HG03135 (cell line): ENCODE measurements around the gene BRMS1L.
"Not testable (repeated sequence)": the region's sequence is repeated elsewhere in the genome, so short reads cannot be mapped to it uniquely, and the experiment has no call there.

Experiments used
- ATAC-seq: cut with Tn5 transposase; IDR thresholded peaks from one replicate; pipeline ENCODE4 v1.9.1; 2021; ENCODE audit warnings: mild to moderate bottlenecking, moderate library complexity; ENCODE audit not compliant: unreplicated experiment

The BRMS1L gene

GRCh38 chr14:35826218-35826951, at the start of gene BRMS1L:
Gene BRMS1L (plus strand): TSS chr14:35826338. CDS start chr14:35826517, 179 bp downstream.
- peak; percentile 98 for ATAC-seq

- ATAC-seq, result no peak
Observed at GRCh38 chr14:35776823-35777222, 49.3 kb upstream of the BRMS1L start.

DNA sequence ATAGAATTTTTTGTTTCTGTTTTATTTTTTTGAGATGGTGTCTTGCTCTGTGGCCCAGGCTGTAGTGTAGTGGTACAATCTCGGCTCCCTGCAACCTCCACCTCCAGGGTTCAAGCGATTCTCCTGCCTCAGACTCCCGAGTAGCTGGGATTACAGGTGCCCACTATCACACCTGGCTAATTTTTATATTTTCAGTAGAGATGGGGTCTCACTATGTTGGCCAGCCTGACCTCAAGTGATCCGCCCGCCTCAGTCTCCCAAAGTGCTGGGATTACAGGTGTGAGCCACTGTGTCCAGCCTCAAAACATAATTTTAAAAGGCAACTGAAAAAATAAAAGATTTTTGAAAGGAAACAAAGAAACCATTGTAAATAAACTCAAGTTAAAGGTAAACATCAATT, 48.6 kb upstream of the BRMS1L start:
- not testable (repeated sequence) for ATAC-seq

GRCh38 chr14:35779368-35779767, 46.8 kb upstream of the BRMS1L start:
- ATAC-seq, result no peak

- ATAC-seq, result no peak
Observed at GRCh38 chr14:35783699-35784098, 42.4 kb upstream of the BRMS1L start.

DNA sequence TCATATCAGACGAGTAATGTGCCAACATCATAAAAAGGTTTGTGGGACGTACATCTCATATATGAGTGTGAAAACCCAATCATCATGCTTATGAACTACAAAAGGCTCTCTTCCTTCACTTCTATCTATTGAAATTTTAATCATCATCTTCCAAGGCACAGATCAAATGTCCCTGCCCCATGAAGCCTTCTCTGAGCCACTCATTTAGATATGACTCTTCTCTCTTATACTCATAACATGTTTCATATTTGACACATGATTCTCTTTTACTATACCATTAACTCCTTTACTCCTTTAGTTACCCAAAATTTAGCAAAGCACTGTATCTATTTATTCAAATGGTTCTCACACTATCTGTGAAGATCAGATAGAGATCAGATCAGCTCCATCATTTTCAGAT, 39.3 kb upstream of the BRMS1L start:
- no peak for ATAC-seq

DNA sequence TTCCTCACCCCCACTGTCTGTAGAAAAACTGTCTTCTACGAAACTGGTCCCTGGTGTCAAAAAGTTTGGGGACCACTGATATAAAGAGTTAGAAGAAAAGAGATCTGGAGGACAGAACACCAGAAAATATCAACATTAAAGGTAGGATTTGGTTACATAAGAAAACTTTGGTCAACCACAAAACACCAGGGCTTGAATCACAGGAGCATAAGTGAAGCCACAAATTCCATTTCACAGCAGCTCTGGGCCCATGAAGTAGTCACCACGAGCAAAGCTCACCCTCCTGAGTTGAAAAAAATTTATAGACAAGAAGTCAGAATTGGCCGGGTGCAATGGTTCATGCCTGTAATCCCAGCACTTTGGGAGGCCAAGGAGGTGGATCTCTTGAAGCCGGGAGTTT, 36.5 kb upstream of the BRMS1L start:
- ATAC-seq, result no peak

DNA sequence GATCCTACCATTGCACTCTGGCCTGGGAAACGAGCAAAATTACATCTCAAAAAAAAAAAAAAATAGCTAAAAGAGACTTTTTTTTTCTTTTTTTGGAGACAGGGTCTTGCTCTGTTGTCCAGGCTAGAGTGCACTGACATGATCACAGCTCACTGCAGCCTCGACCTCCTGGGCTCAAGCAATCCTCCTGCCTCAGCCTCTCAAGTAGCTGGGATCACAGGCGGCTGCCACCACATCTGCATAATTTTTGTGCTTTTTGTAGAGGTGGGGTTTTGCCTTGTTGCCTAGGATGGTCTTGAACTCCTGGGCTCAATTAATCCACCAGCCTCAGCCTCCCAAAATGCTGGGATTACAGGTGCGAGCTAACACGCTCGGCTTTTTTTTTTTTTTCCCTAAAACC, 28.3 kb upstream of the BRMS1L start:
- ATAC-seq, result no peak

- no peak for ATAC-seq
Observed at GRCh38 chr14:35806006-35806907, 19.9 kb upstream of the BRMS1L start.

DNA sequence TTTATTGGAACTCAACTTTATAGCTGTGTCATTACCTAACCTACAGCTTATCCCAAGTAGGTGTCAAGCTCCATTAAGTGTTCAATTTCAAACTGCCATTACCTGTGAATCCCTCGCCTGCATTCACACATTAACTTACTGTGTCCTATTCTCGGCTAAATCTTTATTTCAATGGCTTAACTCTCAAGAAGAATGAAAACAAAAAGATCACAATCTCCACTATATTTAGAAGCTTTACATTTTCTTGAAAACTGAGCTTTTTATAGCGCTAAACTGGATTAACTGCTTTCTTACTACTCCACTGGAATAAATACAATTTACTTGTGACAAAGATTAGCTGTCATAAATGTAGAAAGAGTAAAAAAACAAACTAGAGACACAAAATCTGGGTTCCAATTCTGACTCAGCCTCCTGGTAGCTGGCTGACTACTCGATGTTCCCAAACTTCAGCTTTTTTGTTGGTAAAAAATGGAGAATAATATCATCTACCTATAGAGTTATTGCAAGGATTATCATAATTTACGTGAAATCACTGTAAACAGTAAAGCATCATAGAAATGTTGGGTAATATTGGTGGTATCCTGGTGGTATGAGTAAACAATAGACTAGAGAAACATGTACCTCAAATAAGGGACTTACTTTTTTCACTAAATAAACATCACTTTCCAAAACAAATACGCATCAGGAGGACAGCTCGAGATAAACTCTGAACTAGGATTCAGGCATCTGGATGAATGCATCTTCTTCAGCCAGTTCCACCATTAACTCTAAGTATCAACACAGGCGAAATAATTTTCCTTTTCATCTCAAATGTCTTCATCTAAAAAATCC, 18.8 kb upstream of the BRMS1L start:
- ATAC-seq, result no peak

GRCh38 chr14:35808076-35808637, 18.0 kb upstream of the BRMS1L start:
- no peak for ATAC-seq

GRCh38 chr14:35808638-35809563, 17.2 kb upstream of the BRMS1L start, which contains the start of gene RALGAPA1:
Gene RALGAPA1 (minus strand): TSS chr14:35809295. CDS start chr14:35808835, 460 bp downstream.
- ATAC-seq, result peak; percentile 97

- ATAC-seq, result no peak
Observed at GRCh38 chr14:35809597-35809996, 16.5 kb upstream of the BRMS1L start.

DNA sequence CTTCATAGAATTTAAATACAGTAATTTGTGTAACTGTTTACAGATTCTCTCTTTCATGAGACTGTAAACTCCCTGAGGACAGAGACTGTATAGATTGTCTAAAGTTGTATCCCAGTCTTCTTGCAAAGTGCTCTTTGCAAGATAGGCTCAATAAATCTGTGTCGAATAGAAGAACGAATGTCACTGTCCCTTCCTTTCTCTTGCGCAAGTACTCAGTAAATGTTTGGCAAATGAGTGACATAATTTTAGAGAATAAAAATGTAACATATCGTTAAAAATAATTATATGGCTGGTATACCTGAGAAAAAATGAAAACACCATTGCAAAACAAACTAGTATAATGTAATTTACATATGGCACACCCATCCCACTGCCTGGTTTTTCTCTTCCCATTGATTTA, 15.2 kb upstream of the BRMS1L start:
- ATAC-seq, result no peak

- no peak for ATAC-seq
Observed at GRCh38 chr14:35814371-35815005, 11.7 kb upstream of the BRMS1L start.

DNA sequence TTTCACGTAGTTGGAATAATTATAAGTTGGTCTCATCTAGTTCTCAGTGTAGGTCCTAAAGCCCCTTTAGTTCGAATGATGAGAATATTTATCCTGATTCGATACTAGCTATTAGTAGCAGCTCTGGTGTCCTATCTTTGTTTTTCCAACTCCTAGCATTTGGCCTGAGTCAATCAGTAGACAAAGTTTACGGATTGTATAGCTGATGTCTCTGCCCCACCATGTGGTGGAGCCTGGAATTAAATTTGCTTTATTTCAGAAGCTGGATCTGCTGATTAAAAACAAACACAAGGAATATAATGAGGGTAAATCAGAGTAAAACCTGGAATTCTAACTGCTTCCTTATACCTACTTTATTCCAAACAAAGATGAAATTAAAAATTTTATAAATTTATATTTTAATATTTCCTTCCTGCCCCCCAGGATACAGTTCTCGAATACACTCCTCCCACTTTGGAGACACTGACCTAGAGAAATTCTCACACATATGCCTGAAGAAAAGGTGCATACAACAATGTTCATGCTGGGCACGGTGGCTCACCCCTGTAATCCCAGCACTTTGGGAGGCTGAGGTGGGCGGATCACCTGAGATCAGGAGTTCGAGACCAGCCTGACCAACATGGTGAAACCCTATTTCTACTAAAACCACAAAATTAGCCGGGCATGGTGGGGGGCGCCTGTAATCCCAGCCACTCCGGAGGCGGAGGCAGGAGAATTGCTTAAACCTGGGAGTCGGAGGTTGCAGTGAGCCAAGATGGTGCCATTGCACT, 7.6 kb upstream of the BRMS1L start:
- ATAC-seq, result no peak

DNA sequence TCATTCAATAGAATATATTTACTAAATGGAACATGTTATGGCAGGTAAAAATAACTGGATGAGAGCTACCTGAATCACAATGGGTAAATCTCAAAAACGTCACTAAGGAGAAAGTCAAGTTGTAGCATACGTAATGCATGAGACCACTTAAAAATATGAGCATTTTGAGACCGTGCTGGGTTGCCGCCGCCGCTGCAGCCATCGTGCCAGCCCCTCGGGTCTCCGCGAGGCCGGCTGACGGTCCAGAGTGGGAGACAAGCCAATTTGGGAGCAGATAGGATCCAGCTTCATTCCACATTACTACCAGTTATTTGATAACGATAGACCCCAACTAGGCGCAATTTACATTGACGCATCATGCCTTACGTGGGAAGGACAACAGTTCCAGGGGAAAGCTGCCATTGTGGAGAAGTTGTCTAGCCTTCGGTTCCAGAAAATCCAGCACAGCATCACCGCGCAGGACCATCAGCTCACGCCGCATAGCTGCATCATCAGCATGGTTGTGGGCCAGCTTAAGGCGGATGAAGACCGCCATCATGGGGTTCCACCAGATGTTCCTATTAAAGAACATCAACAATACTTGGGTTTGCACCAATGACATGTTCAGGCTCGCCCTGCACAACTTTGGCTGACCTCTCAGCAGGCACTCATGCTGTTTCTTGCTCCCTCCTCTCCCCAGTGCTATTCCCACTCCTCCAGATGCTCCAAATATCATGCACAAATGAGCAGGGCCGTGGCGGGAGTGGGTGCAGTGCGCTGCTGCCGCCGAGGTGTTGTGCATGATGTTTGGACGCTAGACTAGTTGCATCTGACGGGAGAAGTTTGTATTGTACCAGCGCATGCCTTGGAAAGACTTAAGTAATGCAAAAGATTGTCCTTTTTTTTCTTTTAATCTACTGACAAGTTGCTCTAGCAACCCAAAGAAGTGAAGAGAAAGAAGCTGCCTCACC, 6.3 kb upstream of the BRMS1L start:
- no peak for ATAC-seq
